DND-41 (cell line): ENCODE data around the gene KRCC1.

Experiments used
- ATAC-seq: fragments of 200-7000 bp; cut with Tn5 transposase; 3 replicates; pipeline ENCODE4 v1.9.1; 2021; ENCODE audit warnings: low read depth; ENCODE audit not compliant: insufficient read depth
- DNase-seq: peaks from one replicate; pipeline ENCODE4 v3.0.0-alpha.2; 2020
- H2AFZ ChIP-seq: 2 replicates; pipeline ENCODE4 v1.6.0; 2012; ENCODE audit warnings: low read depth, low read length
- H3K27ac ChIP-seq: 2 replicates; pipeline ENCODE4 v1.5.1; 2012; ENCODE audit warnings: low read length, inconsistent platforms
- H3K27me3 ChIP-seq: fragments of 200-600 bp; sonication (generic); 2 replicates; pipeline ENCODE4 v1.6.0; 2012; ENCODE audit warnings: low read length, mild to moderate bottlenecking, inconsistent platforms; ENCODE audit not compliant: insufficient read depth, poor library complexity
- H3K36me3 ChIP-seq: 2 replicates; pipeline ENCODE4 v1.5.1; 2012; ENCODE audit warnings: low read length, inconsistent platforms; ENCODE audit not compliant: insufficient read depth
- H3K4me1 ChIP-seq: 2 replicates; pipeline ENCODE4 v1.5.1; 2012; ENCODE audit warnings: mild to moderate bottlenecking, low read length; ENCODE audit not compliant: insufficient read depth
- H3K4me2 ChIP-seq: 2 replicates; pipeline ENCODE4 v1.6.0; 2012; ENCODE audit warnings: mild to moderate bottlenecking, moderate library complexity, low read length, inconsistent platforms; ENCODE audit not compliant: insufficient read depth
- H3K4me3 ChIP-seq, 2 experiments: fragments of 200-600 bp in 1 of 2; shearing (Covaris generic) in 1 of 2; 2 replicates each; pipeline ENCODE4 v1.5.1; 2012 to 2016; ENCODE audit warnings: inconsistent platforms in 2 of 2, low read length in 2 of 2, mild to moderate bottlenecking in 2 of 2, low read depth in 1 of 2, moderate library complexity in 1 of 2
- H3K79me2 ChIP-seq: 2 replicates; pipeline ENCODE4 v1.6.0; 2012; ENCODE audit warnings: low read length, inconsistent platforms; ENCODE audit not compliant: insufficient read depth
- H3K9ac ChIP-seq: 2 replicates; pipeline ENCODE4 v1.6.0; 2012; ENCODE audit warnings: low read depth, mild to moderate bottlenecking, inconsistent platforms, low read length, moderate library complexity
- H3K9me3 ChIP-seq: 2 replicates; pipeline ENCODE4 v1.5.1; 2012; ENCODE audit warnings: low read length, moderate library complexity, mild to moderate bottlenecking, inconsistent platforms; ENCODE audit not compliant: insufficient read depth, severe bottlenecking
- H4K20me1 ChIP-seq: 2 replicates; pipeline ENCODE4 v1.6.0; 2012; ENCODE audit warnings: low read length; ENCODE audit not compliant: insufficient read depth
- EZH2 ChIP-seq: IDR thresholded peaks from 3 replicates; pipeline ENCODE4 v1.6.1; 2012; ENCODE audit warnings: borderline replicate concordance, low read depth, mild to moderate bottlenecking, moderate library complexity, low read length, inconsistent platforms; ENCODE audit not compliant: severe bottlenecking
- TF ChIP-seq, protein P1 (sequence below): IDR thresholded peaks from 2 replicates; pipeline ENCODE4 v1.5.1; 2012; ENCODE audit warnings: borderline replicate concordance, low read length, moderate library complexity, mild to moderate bottlenecking; ENCODE audit not compliant: poor library complexity, severe bottlenecking; ENCODE audit errors: extremely low read depth

KRCC1 gene

DNA sequence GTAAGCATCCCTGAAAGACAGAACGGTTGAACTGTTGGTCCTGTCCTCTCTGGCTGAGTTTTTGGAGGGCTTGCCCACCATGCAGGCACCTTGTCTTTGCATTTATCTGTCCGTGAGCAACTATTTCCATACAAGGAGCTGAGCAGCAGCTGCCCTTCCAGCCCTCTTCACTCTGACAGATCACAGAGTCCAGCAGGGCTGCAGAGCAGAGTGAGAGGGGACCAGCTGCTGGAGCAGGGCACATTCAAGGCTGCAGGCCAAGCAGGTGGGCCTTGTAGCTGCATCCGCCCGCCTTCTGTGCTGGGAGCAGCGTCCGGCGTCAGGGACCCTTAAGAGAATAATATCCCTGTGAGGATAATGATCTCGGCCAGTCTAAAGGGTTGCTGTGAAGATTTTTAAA lies 21.5 kb upstream of the KRCC1 start:
- Histone ChIP-seq H2AFZ (no peak overlapping the region), H3K9ac (no peak overlapping the region), H3K4me1 (no peaks in the 10 kb centered on the region), H3K27me3 (no peaks in the 10 kb centered on the region), H3K9me3 (no peaks in the 10 kb centered on the region), H3K4me3 (no peak overlapping the region), H3K4me2 (no peak overlapping the region), H3K79me2 (no peaks in the 10 kb centered on the region), H3K36me3 (no peaks in the 10 kb centered on the region), H3K27ac (no peak overlapping the region), H4K20me1 (no peaks in the 10 kb centered on the region)
- ATAC-seq (no peak), DNase-seq (no peak)
- no peak for TF ChIP-seq EZH2
- TF ChIP-seq, protein P1, sequence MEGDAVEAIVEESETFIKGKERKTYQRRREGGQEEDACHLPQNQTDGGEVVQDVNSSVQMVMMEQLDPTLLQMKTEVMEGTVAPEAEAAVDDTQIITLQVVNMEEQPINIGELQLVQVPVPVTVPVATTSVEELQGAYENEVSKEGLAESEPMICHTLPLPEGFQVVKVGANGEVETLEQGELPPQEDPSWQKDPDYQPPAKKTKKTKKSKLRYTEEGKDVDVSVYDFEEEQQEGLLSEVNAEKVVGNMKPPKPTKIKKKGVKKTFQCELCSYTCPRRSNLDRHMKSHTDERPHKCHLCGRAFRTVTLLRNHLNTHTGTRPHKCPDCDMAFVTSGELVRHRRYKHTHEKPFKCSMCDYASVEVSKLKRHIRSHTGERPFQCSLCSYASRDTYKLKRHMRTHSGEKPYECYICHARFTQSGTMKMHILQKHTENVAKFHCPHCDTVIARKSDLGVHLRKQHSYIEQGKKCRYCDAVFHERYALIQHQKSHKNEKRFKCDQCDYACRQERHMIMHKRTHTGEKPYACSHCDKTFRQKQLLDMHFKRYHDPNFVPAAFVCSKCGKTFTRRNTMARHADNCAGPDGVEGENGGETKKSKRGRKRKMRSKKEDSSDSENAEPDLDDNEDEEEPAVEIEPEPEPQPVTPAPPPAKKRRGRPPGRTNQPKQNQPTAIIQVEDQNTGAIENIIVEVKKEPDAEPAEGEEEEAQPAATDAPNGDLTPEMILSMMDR = no peak

DNA sequence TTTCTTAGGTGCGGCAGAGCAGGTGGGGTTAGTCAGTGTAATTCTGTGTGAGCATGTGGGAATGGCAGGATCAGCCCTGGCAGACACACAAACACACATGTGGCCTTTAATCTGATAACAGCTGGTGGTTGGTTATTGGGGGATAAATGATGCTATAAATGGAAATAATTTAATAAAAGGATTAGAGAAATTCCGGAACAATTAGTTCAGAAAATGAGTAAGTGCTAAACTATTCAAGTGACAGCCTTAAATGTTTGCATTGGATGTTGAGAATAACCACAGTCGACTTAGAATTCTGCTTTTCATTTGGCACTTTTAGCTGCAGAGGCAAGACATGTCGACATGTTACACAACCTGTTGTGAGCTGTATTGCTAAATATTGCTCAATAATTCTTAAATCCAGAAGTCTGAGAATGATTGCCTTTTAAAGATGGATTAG lies 19.3 kb upstream of the KRCC1 start:
- no peak for TF ChIP-seq EZH2
- TF ChIP-seq, protein P1 = no peak
- Histone ChIP-seq H4K20me1 (no peaks in the 10 kb centered on the region), H3K4me1 (no peaks in the 10 kb centered on the region), H3K36me3 (no peaks in the 10 kb centered on the region), H3K27me3 (no peaks in the 10 kb centered on the region), H3K27ac (no peak overlapping the region), H3K9me3 (no peaks in the 10 kb centered on the region), H2AFZ (no peak overlapping the region), H3K4me2 (no peak overlapping the region), H3K79me2 (no peaks in the 10 kb centered on the region), H3K9ac (no peak overlapping the region), H3K4me3 (no peak overlapping the region)
- DNase-seq = no peak
- no peak for ATAC-seq

DNA sequence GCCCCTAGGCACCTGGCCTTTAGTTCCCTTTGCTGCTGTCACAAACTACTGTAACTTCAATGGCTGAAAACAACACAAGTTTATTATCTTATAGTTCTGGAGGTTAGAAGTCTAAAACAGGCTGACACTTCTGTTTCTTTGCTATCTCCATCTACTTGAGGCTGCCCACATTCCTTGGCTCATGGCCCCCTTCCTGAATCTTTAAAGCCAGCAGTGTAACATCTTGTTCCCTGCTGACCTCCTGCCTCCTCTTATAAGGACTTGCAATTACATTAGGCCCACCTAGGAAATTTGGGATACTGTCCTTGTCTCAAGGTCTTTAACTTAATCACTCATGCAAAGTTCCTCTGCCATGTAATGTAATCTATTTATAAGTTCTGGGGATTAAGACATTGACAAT lies 18.6 kb upstream of the KRCC1 start:
- Histone ChIP-seq H3K9me3 (no peaks in the 10 kb centered on the region), H3K4me3 (no peak overlapping the region), H2AFZ (no peak overlapping the region), H3K9ac (no peak overlapping the region), H4K20me1 (no peaks in the 10 kb centered on the region), H3K27me3 (no peaks in the 10 kb centered on the region), H3K27ac (no peak overlapping the region), H3K4me2 (no peak overlapping the region), H3K79me2 (no peaks in the 10 kb centered on the region), H3K4me1 (no peaks in the 10 kb centered on the region), H3K36me3 (no peaks in the 10 kb centered on the region)
- no peak for ATAC-seq
- DNase-seq = no peak
- TF ChIP-seq EZH2 = no peak
- TF ChIP-seq, protein P1 = no peak

DNA sequence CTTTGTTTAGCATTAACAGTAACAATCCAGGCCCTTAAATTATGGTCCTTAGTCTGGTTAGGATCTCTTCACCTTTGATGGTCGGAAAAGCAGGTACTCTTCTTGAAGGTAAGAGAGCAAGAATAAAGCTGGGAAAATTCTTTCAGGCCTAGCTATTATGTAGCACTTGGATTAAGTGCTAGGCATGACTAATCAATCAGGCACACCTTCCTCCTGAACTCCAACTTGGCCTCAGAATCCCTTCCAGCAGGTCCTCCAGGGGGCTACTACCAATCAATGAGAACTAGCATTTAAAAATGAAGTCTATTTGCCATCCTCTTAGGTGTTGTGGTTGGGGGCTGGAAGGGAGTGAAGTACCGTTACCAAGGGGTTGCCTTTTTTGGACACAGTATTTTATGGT lies 15.8 kb upstream of the KRCC1 start:
- no peaks in the 10 kb centered on the region for H3K9me3 ChIP-seq
- H3K4me2 ChIP-seq = no peak overlapping the region
- H3K36me3 ChIP-seq = no peaks in the 10 kb centered on the region
- no peaks in the 10 kb centered on the region for H3K79me2 ChIP-seq
- H3K27me3 ChIP-seq = no peaks in the 10 kb centered on the region
- DNase-seq (no peak), ATAC-seq (no peak)
- H4K20me1 ChIP-seq = no peaks in the 10 kb centered on the region
- H3K4me3 ChIP-seq = no peak overlapping the region
- no peak overlapping the region for H3K27ac ChIP-seq
- no peak for TF ChIP-seq EZH2
- TF ChIP-seq, protein P1 = no peak
- H3K9ac ChIP-seq = no peak overlapping the region
- H3K4me1 ChIP-seq = no peaks in the 10 kb centered on the region
- no peak overlapping the region for H2AFZ ChIP-seq
